K562 (cell line): ENCODE data around the gene PTGR2. TPM values are rescaled to one million over a fixed set of nuclear protein-coding genes. Genes with fewer than 3 reads are reported as not detected.

Source experiments
- ATAC-seq: fragments of 200-7000 bp; cut with Tn5 transposase; 3 replicates; pipeline ENCODE4 v1.9.1; 2020; ENCODE audit warnings: moderate library complexity
- BruUV-seq: library from RNA; stranded (reverse); fragments of 400-500 nt; replicated peaks from 2 replicates; lab custom pipeline; 2021; lab: Mats Ljungman, UMichigan
- CTCF ChIA-PET: fragments of 300-600 bp; formaldehyde crosslinking; extraction: SDS; loops from one replicate; lab custom pipeline; 2021; ENCODE audit warnings: low intra/inter-chr PET ratio; lab: Yijun Ruan, JAX
- POLR2A ChIA-PET: fragments of 300-600, 350-650 bp; sonication (Branson Sonifier 250); formaldehyde crosslinking; extraction: SDS; loops from one replicate; lab custom pipeline; 2021; ENCODE audit warnings: antibody characterized with exemption, inconsistent platforms; lab: Yijun Ruan, JAX
- DNase-seq, 4 experiments: peaks; one replicate each; pipeline versions ENCODE4 v3.0.0 to v3.0.0-alpha.2; 2011 to 2018; ENCODE audit warnings: low spot score in 3 of 4, mixed read lengths in 3 of 4; ENCODE audit errors: extremely low read depth in 1 of 4
- FAIRE-seq: peaks from 2 replicates; lab custom pipeline; 2011; peaks lifted over from hg19 to GRCh38; lab: Jason Lieb, UNC
- H2AFZ ChIP-seq: 2 replicates; pipeline ENCODE4 v1.6.0; 2011; ENCODE audit warnings: low read depth, low read length, control low read depth, inconsistent platforms
- H3K27ac ChIP-seq: fragments of 200-600 bp; 3 replicates; pipeline ENCODE4 v1.8.0; 2011; ENCODE audit warnings: low read depth, mild to moderate bottlenecking, control low read depth, inconsistent platforms, low read length, moderate library complexity, mixed read lengths; ENCODE audit errors: extremely low read depth
- H3K27me3 ChIP-seq, 2 experiments: fragments of 300-600 bp in 1 of 2; 2 replicates in 1 of 2; 3 replicates in 1 of 2; pipeline versions ENCODE4 v1.6.0 to v1.8.0; 2011; ENCODE audit warnings: inconsistent platforms in 2 of 2, low read length in 2 of 2, mild to moderate bottlenecking in 1 of 2, mixed read lengths in 1 of 2, moderate library complexity in 1 of 2; ENCODE audit not compliant: control insufficient read depth in 2 of 2, insufficient read depth in 2 of 2
- H3K36me3 ChIP-seq: fragments of 300-600 bp; 3 replicates; pipeline ENCODE4 v1.8.0; 2011; ENCODE audit warnings: mild to moderate bottlenecking, low read length, inconsistent platforms; ENCODE audit not compliant: control insufficient read depth, insufficient read depth
- H3K4me1 ChIP-seq, 2 experiments: fragments of 200-600 bp in 1 of 2; replicated peaks in 1 of 2; 2 replicates in 1 of 2; 3 replicates in 1 of 2; pipeline versions ENCODE4 v1.5.1 to v1.8.0; 2011; ENCODE audit warnings: inconsistent platforms in 2 of 2, low read length in 2 of 2, mild to moderate bottlenecking in 1 of 2, mixed read lengths in 1 of 2, moderate library complexity in 1 of 2; ENCODE audit not compliant: control insufficient read depth in 2 of 2, insufficient read depth in 2 of 2
- H3K4me2 ChIP-seq: 2 replicates; pipeline ENCODE4 v1.6.1; 2011; ENCODE audit warnings: low read length, control low read depth, inconsistent platforms, mixed read lengths; ENCODE audit not compliant: insufficient read depth
- H3K4me3 ChIP-seq: fragments of 200-600 bp; sonication (generic), shearing (Covaris generic); 2 replicates; pipeline ENCODE4 v1.5.1; 2016; ENCODE audit warnings: control low read depth, inconsistent platforms
- H3K79me2 ChIP-seq: fragments of 200-600 bp; 3 replicates; pipeline ENCODE4 v1.8.0; 2011; ENCODE audit warnings: low read length, inconsistent platforms; ENCODE audit not compliant: control insufficient read depth, insufficient read depth
- H3K9ac ChIP-seq, 2 experiments: 2 replicates each; pipeline versions ENCODE4 v1.6.0 to v1.6.1; 2011; ENCODE audit warnings: low read depth in 2 of 2, low read length in 2 of 2, control low read depth in 1 of 2, inconsistent platforms in 1 of 2, mild to moderate bottlenecking in 1 of 2, mixed read lengths in 1 of 2; ENCODE audit not compliant: insufficient read depth in 1 of 2
- H3K9me1 ChIP-seq: one replicate; pipeline ENCODE4 v1.6.0; 2011; ENCODE audit warnings: inconsistent platforms, mild to moderate bottlenecking, low read length, moderate library complexity; ENCODE audit not compliant: control insufficient read depth, insufficient read depth
- H3K9me3 ChIP-seq: replicated peaks from 2 replicates; pipeline ENCODE4 v1.5.1; 2011; ENCODE audit warnings: low read depth, low read length, inconsistent platforms; ENCODE audit not compliant: control insufficient read depth, insufficient read depth
- H4K20me1 ChIP-seq: replicated peaks from 2 replicates; pipeline ENCODE4 v1.6.1; 2011; ENCODE audit warnings: low read length, inconsistent platforms, mixed read lengths; ENCODE audit not compliant: control insufficient read depth, insufficient read depth
- ARNT ChIP-seq, 2 experiments: fragments of 450-650 bp; IDR thresholded peaks; 2 replicates each; pipeline ENCODE4 v1.6.1; 2016; ENCODE audit warnings: mild to moderate bottlenecking in 1 of 2
- CREB1 ChIP-seq, 2 experiments: sonication (generic) in 1 of 2; formaldehyde crosslinking in 1 of 2; IDR thresholded peaks; 2 replicates each; pipeline versions ENCODE4 v1.6.1 to v1.8.0; 2012 to 2022; ENCODE audit warnings: inconsistent platforms in 1 of 2, mild to moderate bottlenecking in 1 of 2, missing genetic modification reagents in 1 of 2, moderate library complexity in 1 of 2
- ETV5 ChIP-seq: sonication (generic); formaldehyde crosslinking; IDR thresholded peaks from 2 replicates; pipeline ENCODE4 v1.4.0; 2020; ENCODE audit warnings: low read depth, mild to moderate bottlenecking, missing genetic modification reagents
- FOXJ2 ChIP-seq: fragments of 200-800 bp; sonication (Bioruptor generic); IDR thresholded peaks from 2 replicates; pipeline ENCODE4 v1.6.1; 2016; ENCODE audit warnings: missing genetic modification characterization, missing compliant biosample characterization
- GABPA ChIP-seq: fragments of 200-800 bp; sonication (Bioruptor generic); conservative IDR thresholded peaks from 2 replicates; pipeline ENCODE4 v1.6.1; 2016; ENCODE audit warnings: low read depth, missing genetic modification characterization, missing compliant biosample characterization
- SETDB1 ChIP-seq: IDR thresholded peaks from one replicate; pipeline ENCODE4 v1.6.1; 2012; ENCODE audit warnings: low read length, control low read depth, inconsistent platforms
- SMARCC2 ChIP-seq: fragments of 450-650 bp; IDR thresholded peaks from 2 replicates; pipeline ENCODE4 v1.6.1; 2017; ENCODE audit warnings: antibody characterized with exemption, moderate library complexity, mild to moderate bottlenecking, low read depth
- TARDBP ChIP-seq: fragments of 450-650 bp; IDR thresholded peaks from 2 replicates; pipeline ENCODE4 v1.6.1; 2016
- TCF3 ChIP-seq: sonication (generic); formaldehyde crosslinking; IDR thresholded peaks from 2 replicates; pipeline ENCODE4 v1.4.0; 2020; ENCODE audit warnings: mild to moderate bottlenecking, missing genetic modification reagents
- ZFP1 ChIP-seq: fragments of 450-650 bp; formaldehyde crosslinking; IDR thresholded peaks from 2 replicates; pipeline ENCODE4 v1.4.0; 2020; ENCODE audit warnings: mild to moderate bottlenecking, mixed read lengths
- ZFX ChIP-seq: sonication (generic); formaldehyde crosslinking; IDR thresholded peaks from 2 replicates; pipeline ENCODE4 v1.8.0; 2022; ENCODE audit warnings: mild to moderate bottlenecking, missing genetic modification reagents, moderate library complexity
- ZNF12 ChIP-seq: sonication (generic); formaldehyde crosslinking; IDR thresholded peaks from 2 replicates; pipeline ENCODE4 v1.4.0; 2020; ENCODE audit warnings: mild to moderate bottlenecking, missing genetic modification reagents
- ZNF165 ChIP-seq: fragments of 250-450 bp; sonication (Bioruptor Pico); IDR thresholded peaks from 2 replicates; pipeline ENCODE4 v1.4.0; 2020; ENCODE audit warnings: borderline replicate concordance
- ZNF232 ChIP-seq: sonication (generic); formaldehyde crosslinking; IDR thresholded peaks from 2 replicates; pipeline ENCODE4 v1.8.0; 2022; ENCODE audit warnings: mild to moderate bottlenecking, missing genetic modification reagents
- ZNF316 ChIP-seq: fragments of 450-650 bp; IDR thresholded peaks from 2 replicates; pipeline ENCODE4 v1.6.1; 2016
- ZNF324 ChIP-seq: fragments of 250-450 bp; sonication (Bioruptor Pico); IDR thresholded peaks from 2 replicates; pipeline ENCODE4 v1.4.0; 2020; ENCODE audit warnings: mild to moderate bottlenecking
- ZNF41 ChIP-seq: fragments of 250-450 bp; sonication (Bioruptor Pico); conservative IDR thresholded peaks from 2 replicates; pipeline ENCODE4 v1.4.0; 2020; ENCODE audit warnings: mild to moderate bottlenecking
- WGBS: fragments of 100-300 bp; shearing (Covaris generic); methylation state at CpG from one replicate; pipeline ENCODE4 v1.1.6; 2016; ENCODE audit warnings: low coverage, mixed read lengths; ENCODE audit not compliant: insufficient coverage; ENCODE audit errors: missing lambda C conversion rate; 5-methylcytosine and 5-hydroxymethylcytosine counted together
- in situ Hi-C: fragments of 300-500 bp; cut with MboI; formaldehyde crosslinking; loops from 4 replicates; pipeline ENCODE4 v1.15.0; 2018; ENCODE audit warnings: inconsistent platforms, mixed read lengths
- intact Hi-C: fragments of 100-400 bp; cut with micrococcal nuclease; formaldehyde crosslinking; loops from 2 replicates; pipeline ENCODE4 v1.14.2; 2022
- polyA plus RNA-seq, 8 experiments: library from polyadenylated mRNA; depleted of rRNA in 4 of 8; stranded (reverse) in 5 of 8; unstranded in 3 of 8; fragments of >200 nt; fragmentation: Nextera tagmentation in 2 of 8; fragmentation: Illumina TruSeq in 1 of 8; extraction: Ambion mirVana in 2 of 8; extraction: Trizol in 1 of 8; gene quantifications; 2 replicates each; pipeline versions ENCODE4 v1.2.1 to v1.2.3, GENCODE V29; 2011 to 2014; ENCODE audit warnings: inconsistent platforms in 1 of 8, missing spikeins in 1 of 8
- total RNA-seq, 7 experiments: library from RNA; depleted of rRNA in 6 of 7; stranded (reverse); fragments of >200 nt in 6 of 7; fragmentation: Illumina TruSeq in 2 of 7; extraction: Trizol in 2 of 7; gene quantifications; 2 replicates each; pipeline versions ENCODE4 v1.2.1 to v1.2.3, GENCODE V29; 2011 to 2021; ENCODE audit warnings: low replicate concordance in 1 of 7
- TF ChIP-seq, protein P1 (sequence below): sonication (generic); formaldehyde crosslinking; IDR thresholded peaks from 2 replicates; pipeline ENCODE4 v1.8.0; 2022; ENCODE audit warnings: missing genetic modification reagents, mild to moderate bottlenecking, borderline replicate concordance

PTGR2 gene
- total and polyA plus RNA-seq, 9 of the 15 experiments (the other 6 are each of a cell fraction or from before 2014, with no cell fraction given), result 7.4 to 23.0 (median 13.0) TPM

DNA sequence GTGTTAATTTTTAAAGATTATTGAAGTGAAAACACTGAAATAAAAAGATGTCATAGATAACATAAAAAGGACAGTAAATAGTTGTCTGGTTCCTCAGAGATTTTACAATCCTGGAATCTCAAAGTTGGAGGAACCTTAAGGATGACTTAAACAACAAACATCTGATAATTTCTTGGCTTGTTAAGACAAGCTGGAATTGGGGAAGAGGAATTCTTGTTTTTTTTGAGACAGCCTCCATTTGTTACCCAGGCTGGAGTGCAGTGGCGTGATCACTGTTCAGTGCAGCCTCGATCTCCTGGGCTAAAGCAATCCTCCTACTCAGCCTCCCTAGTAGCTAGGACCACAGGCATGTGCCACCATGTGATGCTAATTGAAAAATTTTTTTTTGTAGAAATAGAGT is 37.3 kb downstream of the PTGR2 start:
- in situ Hi-C loops (no loop called here), intact Hi-C loops (loop anchor here (5.0 kb wide), 1 partner anchor 147 kb away; no protein-coding TSS in a partner anchor)
- H3K9ac ChIP-seq, result peak overlapping the region in 1 of 2 experiments; percentile 90; a peak in 1 of 4 replicates
- H3K36me3 ChIP-seq, result peaks cover 22% of the 10 kb centered on the region; the same call in 2 of the 3 replicates
- WGBS, result 43% methylated on average over 2 of the region's 2 CpGs
- no peak overlapping the region for H2AFZ ChIP-seq
- H3K79me2 ChIP-seq, result peaks cover 80% of the 10 kb centered on the region
- H3K4me2 ChIP-seq, result no peak overlapping the region
- CTCF ChIA-PET, result no interaction called here
- DNase-seq (no peak), FAIRE-seq (no peak), ATAC-seq (no peak)
- no peaks in the 10 kb centered on the region for H3K9me1 ChIP-seq
- no peak overlapping the region; the same call in 1 of the 2 replicates for H3K4me3 ChIP-seq
- POLR2A ChIA-PET, result interaction anchor here (1.4 kb wide), 1 partner anchor 15 kb away, joined by 4 read pairs; no protein-coding TSS in a partner anchor
- no peaks in the 10 kb centered on the region for H4K20me1 ChIP-seq
- peaks cover 4 to 6% of the 10 kb centered on the region in 2 experiments; a peak in 4 of 5 replicates for H3K4me1 ChIP-seq
- TF ChIP-seq TARDBP (no peak), ZNF165 (CRISPR knock-in tag) (no peak), ZFP1 (CRISPR knock-in tag) (no peak)
- no peaks in the 10 kb centered on the region for H3K9me3 ChIP-seq
- no TSS peak for BruUV-seq
- H3K27ac ChIP-seq, result no peak overlapping the region
- H3K27me3 ChIP-seq, result no peaks in the 10 kb centered on the region

DNA sequence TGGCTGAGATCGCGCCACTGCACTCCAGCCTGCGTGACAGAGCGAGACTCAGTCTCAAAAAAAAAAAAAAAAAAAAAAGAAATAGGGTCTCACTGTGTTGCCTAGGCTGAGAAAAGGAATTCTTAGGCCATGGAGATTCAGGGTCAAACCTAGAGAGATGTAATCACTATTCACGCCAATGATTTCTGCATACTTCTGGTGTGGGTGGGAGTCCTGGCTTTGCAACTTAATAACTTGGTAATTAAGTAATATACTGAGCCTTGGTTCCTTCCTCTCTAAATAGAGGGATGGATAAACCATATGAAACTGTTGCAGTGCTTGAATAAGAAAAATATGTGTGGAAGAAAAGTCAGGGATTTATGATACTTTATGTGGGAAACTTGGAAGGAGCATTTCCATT is 37.7 kb downstream of the PTGR2 start:
- BruUV-seq, result no TSS peak
- H3K27ac ChIP-seq, result no peak overlapping the region
- DNase-seq (no peak), FAIRE-seq (no peak), ATAC-seq (no peak)
- no peaks in the 10 kb centered on the region for H3K27me3 ChIP-seq
- no peak overlapping the region for H3K9ac ChIP-seq
- no peaks in the 10 kb centered on the region for H3K9me3 ChIP-seq
- H3K79me2 ChIP-seq, result peaks cover 80% of the 10 kb centered on the region
- peaks cover 4 to 6% of the 10 kb centered on the region in 2 experiments; a peak in 4 of 5 replicates for H3K4me1 ChIP-seq
- POLR2A ChIA-PET, result interaction anchor here (0.7 to 1.4 kb wide), 4 partner anchors 15 to 642 kb away, joined by 3 to 6 read pairs (median 4); no protein-coding TSS in a partner anchor
- H3K4me3 ChIP-seq, result no peak overlapping the region
- H3K9me1 ChIP-seq, result no peaks in the 10 kb centered on the region
- H2AFZ ChIP-seq, result no peak overlapping the region
- in situ Hi-C loops (no loop called here), intact Hi-C loops (loop anchor here (5.0 kb wide), 1 partner anchor 147 kb away; no protein-coding TSS in a partner anchor)
- peaks cover 26% of the 10 kb centered on the region; the same call in 2 of the 3 replicates for H3K36me3 ChIP-seq
- no peaks in the 10 kb centered on the region for H4K20me1 ChIP-seq
- CTCF ChIA-PET, result no interaction called here
- 70% methylated on average over 3 of the region's 5 CpGs for WGBS
- no peak overlapping the region for H3K4me2 ChIP-seq
- TF ChIP-seq ZNF324 (CRISPR knock-in tag), result no peak
- TF ChIP-seq ZNF12, result no peak
- TF ChIP-seq SETDB1, result no peak
- no peak for TF ChIP-seq ZNF232 (CRISPR knock-in tag)
- no peak for TF ChIP-seq GABPA (tag)
- TF ChIP-seq ZNF41, result no peak
- TF ChIP-seq ARNT (IDR thresholded peaks at IDR 0.05), result no peak
- TF ChIP-seq SMARCC2, result no peak
- TF ChIP-seq CREB1 (IDR thresholded peaks at IDR 0.05), result no peak
- no peak for TF ChIP-seq CREB1 (CRISPR knock-in tag; IDR thresholded peaks at IDR 0.05)
- TF ChIP-seq FOXJ2 (tag), result no peak
- no peak for TF ChIP-seq ZFX (CRISPR knock-in tag)
- TF ChIP-seq, protein P1, sequence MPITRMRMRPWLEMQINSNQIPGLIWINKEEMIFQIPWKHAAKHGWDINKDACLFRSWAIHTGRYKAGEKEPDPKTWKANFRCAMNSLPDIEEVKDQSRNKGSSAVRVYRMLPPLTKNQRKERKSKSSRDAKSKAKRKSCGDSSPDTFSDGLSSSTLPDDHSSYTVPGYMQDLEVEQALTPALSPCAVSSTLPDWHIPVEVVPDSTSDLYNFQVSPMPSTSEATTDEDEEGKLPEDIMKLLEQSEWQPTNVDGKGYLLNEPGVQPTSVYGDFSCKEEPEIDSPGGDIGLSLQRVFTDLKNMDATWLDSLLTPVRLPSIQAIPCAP (CRISPR knock-in tag), result no peak
- no peak for TF ChIP-seq TCF3 (CRISPR knock-in tag)
- TF ChIP-seq ETV5 (CRISPR knock-in tag), result no peak
- TF ChIP-seq ZNF316, result no peak
